Neural cell (in vitro differentiated cells): ENCODE data around the gene MYO6. TPM values are rescaled to one million over a fixed set of nuclear protein-coding genes. Genes with fewer than 3 reads are reported as not detected.

Experiments used
- H2AFZ ChIP-seq: fragments of 200-600, 300-800 bp; sonication (generic), shearing (Covaris generic); 2 replicates; pipeline ENCODE4 v1.6.0; 2014; ENCODE audit warnings: low read depth, mild to moderate bottlenecking, antibody characterized with exemption, low read length, moderate library complexity
- H3F3A ChIP-seq: fragments of 200-600 bp; shearing (Covaris generic); 2 replicates; pipeline ENCODE4 v1.6.1; 2016; ENCODE audit warnings: mild to moderate bottlenecking, moderate library complexity, mixed read lengths, antibody characterized with exemption, low read length; ENCODE audit not compliant: insufficient read depth, poor library complexity, severe bottlenecking
- H3K27ac ChIP-seq: fragments of 200-600, 300-800 bp; sonication (generic), shearing (Covaris generic); 2 replicates; pipeline ENCODE4 v1.5.1; 2014; ENCODE audit warnings: mild to moderate bottlenecking, low read length, moderate library complexity
- H3K27me3 ChIP-seq: fragments of 300-800, 200-600 bp; sonication (generic), shearing (Covaris generic); 2 replicates; pipeline ENCODE4 v1.6.0; 2014; ENCODE audit warnings: mild to moderate bottlenecking, low read depth, low read length, moderate library complexity; ENCODE audit not compliant: insufficient read depth
- H3K36me3 ChIP-seq: fragments of 300-800, 200-600 bp; sonication (generic), shearing (Covaris generic); 2 replicates; pipeline ENCODE4 v1.5.1; 2014; ENCODE audit warnings: mild to moderate bottlenecking, antibody characterized with exemption, low read length, moderate library complexity; ENCODE audit not compliant: insufficient read depth
- H3K4me2 ChIP-seq: fragments of 300-800, 200-600 bp; sonication (generic), shearing (Covaris generic); 2 replicates; pipeline ENCODE4 v1.6.0; 2014; ENCODE audit warnings: mild to moderate bottlenecking, low read length
- H3K4me3 ChIP-seq: fragments of 300-800, 200-600 bp; sonication (generic), shearing (Covaris generic); 2 replicates; pipeline ENCODE4 v1.5.1; 2014; ENCODE audit warnings: mild to moderate bottlenecking, low read length, moderate library complexity
- H3K79me2 ChIP-seq: fragments of 200-600 bp; shearing (Covaris generic); replicated peaks from 2 replicates; pipeline ENCODE4 v1.6.0; 2014; ENCODE audit warnings: mild to moderate bottlenecking, low read length, moderate library complexity; ENCODE audit not compliant: insufficient read depth
- H3K9ac ChIP-seq: fragments of 300-800, 200-600 bp; sonication (generic), shearing (Covaris generic); 2 replicates; pipeline ENCODE4 v1.6.1; 2016; ENCODE audit warnings: mild to moderate bottlenecking, low read length, mixed read lengths
- H3K9me2 ChIP-seq: fragments of 200-600 bp; shearing (Covaris generic); 2 replicates; pipeline ENCODE4 v1.6.1; 2016; ENCODE audit warnings: mild to moderate bottlenecking, low read length, mixed read lengths; ENCODE audit not compliant: insufficient read depth
- H3K9me3 ChIP-seq: fragments of 200-600, 300-800 bp; sonication (generic), shearing (Covaris generic); 2 replicates; pipeline ENCODE4 v1.6.1; 2016; ENCODE audit warnings: mild to moderate bottlenecking, mixed run types, low read length, moderate library complexity, mixed read lengths
- H4K20me1 ChIP-seq: fragments of 200-600 bp; shearing (Covaris generic); 2 replicates; pipeline ENCODE4 v1.6.1; 2016; ENCODE audit warnings: mild to moderate bottlenecking, mixed run types; ENCODE audit not compliant: insufficient read depth
- EP300 ChIP-seq: fragments of 450-650 bp; conservative IDR thresholded peaks from 2 replicates; pipeline ENCODE4 v1.6.1; 2014; ENCODE audit warnings: antibody characterized with exemption, mild to moderate bottlenecking, moderate library complexity; ENCODE audit not compliant: poor library complexity, severe bottlenecking
- EZH2 ChIP-seq: fragments of 200-600, 300-800 bp; shearing (Covaris generic), sonication (generic); IDR thresholded peaks from 2 replicates; pipeline ENCODE4 v1.6.1; 2014; ENCODE audit warnings: antibody characterized with exemption, low read length, borderline replicate concordance, mild to moderate bottlenecking; ENCODE audit not compliant: insufficient read depth, poor library complexity, severe bottlenecking
- MXI1 ChIP-seq: fragments of 450-650 bp; conservative IDR thresholded peaks from 2 replicates; pipeline ENCODE4 v1.6.1; 2014; ENCODE audit warnings: antibody characterized with exemption, mild to moderate bottlenecking; ENCODE audit not compliant: poor library complexity, severe bottlenecking
- POLR2AphosphoS5 ChIP-seq: IDR thresholded peaks from 2 replicates; pipeline ENCODE4 v1.6.1; 2012
- RAD21 ChIP-seq: fragments of 450-650 bp; conservative IDR thresholded peaks from 2 replicates; pipeline ENCODE4 v1.6.1; 2014; ENCODE audit warnings: antibody characterized with exemption, mild to moderate bottlenecking, moderate library complexity
- REST ChIP-seq: IDR thresholded peaks from 2 replicates; pipeline ENCODE4 v1.6.1; 2012; ENCODE audit warnings: borderline replicate concordance
- SMC3 ChIP-seq: fragments of 450-650 bp; conservative IDR thresholded peaks from 2 replicates; pipeline ENCODE4 v1.6.1; 2014; ENCODE audit warnings: antibody characterized with exemption, mild to moderate bottlenecking, moderate library complexity; ENCODE audit not compliant: poor library complexity
- TAF1 ChIP-seq: IDR thresholded peaks from 2 replicates; pipeline ENCODE4 v1.6.1; 2012; ENCODE audit warnings: low read depth
- polyA plus RNA-seq: library from polyadenylated mRNA; depleted of rRNA; stranded (reverse); fragments of >200 nt; gene quantifications from 2 replicates; pipeline ENCODE4 v1.2.3, GENCODE V29; 2014
- TF ChIP-seq, protein P1 (sequence below): fragments of 450-650 bp; IDR thresholded peaks from 2 replicates; pipeline ENCODE4 v1.5.1; 2014; ENCODE audit warnings: antibody characterized with exemption, mild to moderate bottlenecking, moderate library complexity; ENCODE audit not compliant: poor library complexity, severe bottlenecking

MYO6 gene
- polyA plus RNA-seq, 1 donor from 2014 or later, result 49.1 TPM

DNA sequence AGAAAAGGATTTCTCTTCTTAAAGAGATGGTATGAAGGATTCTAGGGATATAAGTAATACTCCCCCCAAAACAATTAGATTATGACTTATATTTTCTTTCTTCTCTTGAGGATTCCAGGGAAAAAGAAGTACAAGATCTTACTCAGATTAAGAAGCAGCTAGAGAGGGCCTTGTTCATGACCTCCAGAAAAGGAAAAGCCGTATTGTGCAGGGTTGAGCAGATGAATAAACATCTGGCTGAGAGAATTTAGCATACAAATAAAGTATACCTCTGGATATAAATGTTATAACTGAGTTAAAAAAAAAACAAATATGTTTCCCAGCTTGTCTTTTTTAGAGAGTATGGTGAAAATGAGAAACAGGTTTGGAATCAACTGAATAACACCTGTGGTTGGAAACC is 11.3 kb downstream of the MYO6 start:
- Histone ChIP-seq H2AFZ (no peak overlapping the region), H3K9me2 (no peaks in the 10 kb centered on the region), H3K9ac (no peak overlapping the region), H4K20me1 (no peaks in the 10 kb centered on the region), H3F3A (no peaks in the 10 kb centered on the region), H3K36me3 (no peaks in the 10 kb centered on the region), H3K79me2 (peaks cover 7% of the 10 kb centered on the region), H3K27me3 (no peaks in the 10 kb centered on the region), H3K4me3 (no peak overlapping the region), H3K27ac (no peak overlapping the region), H3K9me3 (no peaks in the 10 kb centered on the region), H3K4me2 (no peak overlapping the region)
- no peak for TF ChIP-seq RAD21
- TF ChIP-seq, protein P1, sequence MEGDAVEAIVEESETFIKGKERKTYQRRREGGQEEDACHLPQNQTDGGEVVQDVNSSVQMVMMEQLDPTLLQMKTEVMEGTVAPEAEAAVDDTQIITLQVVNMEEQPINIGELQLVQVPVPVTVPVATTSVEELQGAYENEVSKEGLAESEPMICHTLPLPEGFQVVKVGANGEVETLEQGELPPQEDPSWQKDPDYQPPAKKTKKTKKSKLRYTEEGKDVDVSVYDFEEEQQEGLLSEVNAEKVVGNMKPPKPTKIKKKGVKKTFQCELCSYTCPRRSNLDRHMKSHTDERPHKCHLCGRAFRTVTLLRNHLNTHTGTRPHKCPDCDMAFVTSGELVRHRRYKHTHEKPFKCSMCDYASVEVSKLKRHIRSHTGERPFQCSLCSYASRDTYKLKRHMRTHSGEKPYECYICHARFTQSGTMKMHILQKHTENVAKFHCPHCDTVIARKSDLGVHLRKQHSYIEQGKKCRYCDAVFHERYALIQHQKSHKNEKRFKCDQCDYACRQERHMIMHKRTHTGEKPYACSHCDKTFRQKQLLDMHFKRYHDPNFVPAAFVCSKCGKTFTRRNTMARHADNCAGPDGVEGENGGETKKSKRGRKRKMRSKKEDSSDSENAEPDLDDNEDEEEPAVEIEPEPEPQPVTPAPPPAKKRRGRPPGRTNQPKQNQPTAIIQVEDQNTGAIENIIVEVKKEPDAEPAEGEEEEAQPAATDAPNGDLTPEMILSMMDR, result no peak
- TF ChIP-seq SMC3, result no peak
- no peak for TF ChIP-seq REST
- TF ChIP-seq TAF1, result no peak
- no peak for TF ChIP-seq EP300
- TF ChIP-seq EZH2, result no peak
- TF ChIP-seq MXI1, result no peak
- TF ChIP-seq POLR2AphosphoS5, result no peak

DNA sequence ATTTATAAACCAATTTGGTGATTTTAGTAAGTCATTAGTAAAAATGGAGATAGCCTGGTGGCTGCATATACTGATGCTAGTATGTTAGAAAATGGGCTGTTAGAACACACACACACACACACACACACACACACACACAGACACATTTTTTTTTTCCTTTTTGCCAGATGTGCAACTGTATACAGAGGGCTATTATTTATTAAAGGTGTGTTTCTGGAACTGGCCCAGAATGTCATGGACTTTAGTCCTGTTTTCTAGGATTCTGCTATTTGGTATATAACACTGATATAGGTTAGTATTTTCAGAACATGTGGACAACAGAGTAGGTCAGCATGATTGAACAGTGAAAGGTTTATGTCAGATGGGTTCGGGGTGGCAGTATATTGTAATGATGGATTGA is 12.4 kb downstream of the MYO6 start:
- Histone ChIP-seq H3K9me3 (no peaks in the 10 kb centered on the region), H3K9ac (no peak overlapping the region), H2AFZ (no peak overlapping the region), H3K79me2 (peaks cover 7% of the 10 kb centered on the region), H3K9me2 (no peaks in the 10 kb centered on the region), H3F3A (no peaks in the 10 kb centered on the region), H3K27ac (no peak overlapping the region), H3K27me3 (no peaks in the 10 kb centered on the region), H4K20me1 (no peaks in the 10 kb centered on the region), H3K4me2 (no peak overlapping the region), H3K4me3 (no peak overlapping the region), H3K36me3 (no peaks in the 10 kb centered on the region)
- TF ChIP-seq, protein P1, result no peak
- TF ChIP-seq SMC3 (no peak), RAD21 (no peak), EZH2 (no peak), MXI1 (no peak), POLR2AphosphoS5 (no peak), EP300 (no peak), REST (no peak), TAF1 (no peak)
